ENCODE results near the gene CPEB1.
"Not testable (repeated sequence)": the region's sequence is repeated elsewhere in the genome, so short reads cannot be mapped to it uniquely, and the experiment has no call there.

CPEB1 gene

DNA sequence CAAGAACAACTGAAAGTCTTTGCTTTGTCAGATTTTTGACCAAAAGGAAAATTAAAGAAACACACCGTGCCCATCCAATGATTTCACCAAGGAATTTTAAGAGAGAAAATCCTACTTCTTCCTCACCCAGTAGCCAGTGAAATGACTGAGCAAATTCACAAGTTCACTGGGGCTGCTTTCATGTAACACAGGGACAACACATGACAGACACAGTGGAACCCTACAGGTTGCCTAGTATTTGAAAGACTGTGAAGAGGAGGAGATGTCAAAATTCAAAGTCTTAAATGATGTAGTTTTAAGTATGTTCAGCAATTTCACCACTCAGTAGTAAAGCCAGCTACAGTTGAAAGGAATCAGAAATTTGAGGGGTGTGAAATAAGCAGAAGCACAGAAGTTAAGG lies 140.1 kb downstream of the CPEB1 start:
- not testable (repeated sequence) for H3K79me1 ChIP-seq (replicated peaks; ENCODE audit: low read length, poor library complexity, severe bottlenecking)

DNA sequence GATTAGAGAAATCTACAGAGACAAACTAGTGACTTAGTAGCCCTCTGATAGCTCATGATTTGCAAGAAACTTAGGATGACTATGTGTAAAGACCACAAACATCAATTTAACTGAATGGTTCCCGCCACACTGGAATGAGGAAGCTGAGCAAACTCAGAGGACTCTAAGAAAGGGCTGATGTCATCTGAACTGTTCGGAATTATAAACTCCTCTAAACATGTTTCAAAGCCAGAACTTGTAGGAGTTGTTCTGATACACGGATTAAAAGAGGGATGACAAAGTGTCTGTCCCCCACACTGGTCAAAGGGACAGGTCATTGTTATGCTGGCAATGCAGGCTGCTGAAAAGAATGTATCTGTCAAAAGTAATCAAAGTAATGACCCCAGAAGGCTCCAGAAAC lies 141.3 kb downstream of the CPEB1 start:
- not testable (repeated sequence) for H3K79me1 ChIP-seq (replicated peaks; ENCODE audit: low read length, poor library complexity, severe bottlenecking); H3K36me3 ChIP-seq (ENCODE audit: control insufficient read depth in 1 of 2, insufficient read depth in 2 of 2, low read depth in 1 of 2, low read length in 2 of 2); H4K91ac ChIP-seq (ENCODE audit: low read length); H2BK15ac ChIP-seq (ENCODE audit: low read depth, poor library complexity, severe bottlenecking); H2AFZ ChIP-seq (ENCODE audit: low read depth, low read length); H2AK5ac ChIP-seq (ENCODE audit: low read length, severe bottlenecking); H3K4me2 ChIP-seq (ENCODE audit: low read length, poor library complexity, severe bottlenecking); H4K8ac ChIP-seq (ENCODE audit: low read length); H2BK5ac ChIP-seq (ENCODE audit: low read depth, low read length, poor library complexity, severe bottlenecking); H3K27ac ChIP-seq (ENCODE audit: low read length, poor library complexity, severe bottlenecking); H2BK12ac ChIP-seq (ENCODE audit: low read length in 2 of 2); H3K4me1 ChIP-seq (ENCODE audit: control insufficient read depth, insufficient read depth, low read depth, low read length); H3K14ac ChIP-seq (ENCODE audit: low read length in 2 of 2); H3K9me3 ChIP-seq (ENCODE audit: control insufficient read depth, low read length); H3K18ac ChIP-seq (ENCODE audit: low read depth in 1 of 2, low read length in 2 of 2); H3K4me3 ChIP-seq (ENCODE audit: insufficient read depth in 1 of 2, low read depth in 1 of 2, low read length in 2 of 2); H3K4ac ChIP-seq (ENCODE audit: low read depth in 1 of 2, low read length in 2 of 2); H3K23ac ChIP-seq (ENCODE audit: low read length in 2 of 2); DNase-seq; H2BK120ac ChIP-seq (ENCODE audit: low read depth, low read length); H3K9ac ChIP-seq (ENCODE audit: low read length); H3K27me3 ChIP-seq (ENCODE audit: control insufficient read depth in 1 of 2, insufficient read depth in 1 of 2, low read length in 2 of 2)
- WGBS = no CpG with 5 or more reads among the region's 3 CpGs

More for the DNA sequence above, 140.1 kb downstream of the CPEB1 start:
- not testable (repeated sequence) for H3K18ac ChIP-seq (ENCODE audit: low read depth in 1 of 2, low read length in 2 of 2); DNase-seq; H3K9ac ChIP-seq (ENCODE audit: low read length); H3K4me1 ChIP-seq (ENCODE audit: control insufficient read depth, insufficient read depth, low read depth, low read length); H3K23ac ChIP-seq (ENCODE audit: low read length in 2 of 2); H4K8ac ChIP-seq (ENCODE audit: low read length); H3K4me2 ChIP-seq (ENCODE audit: low read length, poor library complexity, severe bottlenecking); H3K14ac ChIP-seq (ENCODE audit: low read length in 2 of 2); H2BK5ac ChIP-seq (ENCODE audit: low read depth, low read length, poor library complexity, severe bottlenecking); H3K4me3 ChIP-seq (ENCODE audit: insufficient read depth in 1 of 2, low read depth in 1 of 2, low read length in 2 of 2); H2AFZ ChIP-seq (ENCODE audit: low read depth, low read length); H4K91ac ChIP-seq (ENCODE audit: low read length); H2BK15ac ChIP-seq (ENCODE audit: low read depth, poor library complexity, severe bottlenecking); H3K4ac ChIP-seq (ENCODE audit: low read depth in 1 of 2, low read length in 2 of 2); H3K27me3 ChIP-seq (ENCODE audit: control insufficient read depth in 1 of 2, insufficient read depth in 1 of 2, low read length in 2 of 2); H2BK12ac ChIP-seq (ENCODE audit: low read length in 2 of 2); H3K36me3 ChIP-seq (ENCODE audit: control insufficient read depth in 1 of 2, insufficient read depth in 2 of 2, low read depth in 1 of 2, low read length in 2 of 2); H2AK5ac ChIP-seq (ENCODE audit: low read length, severe bottlenecking); H3K9me3 ChIP-seq (ENCODE audit: control insufficient read depth, low read length); H3K27ac ChIP-seq (ENCODE audit: low read length, poor library complexity, severe bottlenecking); H2BK120ac ChIP-seq (ENCODE audit: low read depth, low read length)
- no CpG with 5 or more reads among the region's 1 CpG for WGBS

- not testable (repeated sequence) for H2BK5ac ChIP-seq (ENCODE audit: low read depth, low read length, poor library complexity, severe bottlenecking); H3K27me3 ChIP-seq (ENCODE audit: control insufficient read depth in 1 of 2, insufficient read depth in 1 of 2, low read length in 2 of 2); H3K4me1 ChIP-seq (ENCODE audit: control insufficient read depth, insufficient read depth, low read depth, low read length); H2AK5ac ChIP-seq (ENCODE audit: low read length, severe bottlenecking); H4K8ac ChIP-seq (ENCODE audit: low read length); H3K4me3 ChIP-seq (ENCODE audit: insufficient read depth in 1 of 2, low read depth in 1 of 2, low read length in 2 of 2); H2AFZ ChIP-seq (ENCODE audit: low read depth, low read length); H2BK12ac ChIP-seq (ENCODE audit: low read length in 2 of 2); H3K9me3 ChIP-seq (ENCODE audit: control insufficient read depth, low read length); H3K4ac ChIP-seq (ENCODE audit: low read depth in 1 of 2, low read length in 2 of 2); H3K79me1 ChIP-seq (replicated peaks; ENCODE audit: low read length, poor library complexity, severe bottlenecking); H3K4me2 ChIP-seq (ENCODE audit: low read length, poor library complexity, severe bottlenecking); H3K23ac ChIP-seq (ENCODE audit: low read length in 2 of 2); H4K91ac ChIP-seq (ENCODE audit: low read length); DNase-seq; H2BK15ac ChIP-seq (ENCODE audit: low read depth, poor library complexity, severe bottlenecking); H3K9ac ChIP-seq (ENCODE audit: low read length); H3K36me3 ChIP-seq (ENCODE audit: control insufficient read depth in 1 of 2, insufficient read depth in 2 of 2, low read depth in 1 of 2, low read length in 2 of 2); H3K27ac ChIP-seq (ENCODE audit: low read length, poor library complexity, severe bottlenecking); H3K18ac ChIP-seq (ENCODE audit: low read depth in 1 of 2, low read length in 2 of 2); H3K14ac ChIP-seq (ENCODE audit: low read length in 2 of 2); H2BK120ac ChIP-seq (ENCODE audit: low read depth, low read length)
- WGBS = no CpG with 5 or more reads among the region's 3 CpGs
Observed at GRCh38 chr15:82504074-82504473, 143.1 kb downstream of the CPEB1 start.

GRCh38 chr15:82502700-82503339 lies 144.3 kb downstream of the CPEB1 start:
- not testable (repeated sequence) for H2BK12ac ChIP-seq (ENCODE audit: low read length in 2 of 2); H3K9ac ChIP-seq (ENCODE audit: low read length); H3K79me1 ChIP-seq (replicated peaks; ENCODE audit: low read length, poor library complexity, severe bottlenecking); H3K4me3 ChIP-seq (ENCODE audit: insufficient read depth in 1 of 2, low read depth in 1 of 2, low read length in 2 of 2); H3K27ac ChIP-seq (ENCODE audit: low read length, poor library complexity, severe bottlenecking); H3K9me3 ChIP-seq (ENCODE audit: control insufficient read depth, low read length); H4K91ac ChIP-seq (ENCODE audit: low read length); H3K14ac ChIP-seq (ENCODE audit: low read length in 2 of 2); H3K18ac ChIP-seq (ENCODE audit: low read depth in 1 of 2, low read length in 2 of 2); H2BK5ac ChIP-seq (ENCODE audit: low read depth, low read length, poor library complexity, severe bottlenecking); H3K4ac ChIP-seq (ENCODE audit: low read depth in 1 of 2, low read length in 2 of 2); H2AK5ac ChIP-seq (ENCODE audit: low read length, severe bottlenecking); H2BK120ac ChIP-seq (ENCODE audit: low read depth, low read length); H3K27me3 ChIP-seq (ENCODE audit: control insufficient read depth in 1 of 2, insufficient read depth in 1 of 2, low read length in 2 of 2); H2AFZ ChIP-seq (ENCODE audit: low read depth, low read length); H3K4me1 ChIP-seq (ENCODE audit: control insufficient read depth, insufficient read depth, low read depth, low read length); DNase-seq; H3K36me3 ChIP-seq (ENCODE audit: control insufficient read depth in 1 of 2, insufficient read depth in 2 of 2, low read depth in 1 of 2, low read length in 2 of 2); H3K23ac ChIP-seq (ENCODE audit: low read length in 2 of 2); H3K4me2 ChIP-seq (ENCODE audit: low read length, poor library complexity, severe bottlenecking); H4K8ac ChIP-seq (ENCODE audit: low read length); H2BK15ac ChIP-seq (ENCODE audit: low read depth, poor library complexity, severe bottlenecking)
- 100% methylated on average over 1 of the region's 7 CpGs for WGBS

All from mesenchymal stem cell (in vitro differentiated cells and primary cell).